GM12874 (cell line): ENCODE measurements around the gene CCDC50.

ENCODE experiments used
- CTCF ChIP-seq: IDR thresholded peaks from 2 replicates; pipeline ENCODE4 v1.5.1; 2011; ENCODE audit warnings: low read depth, mild to moderate bottlenecking, control low read depth, low read length, moderate library complexity; ENCODE audit not compliant: insufficient read depth

CCDC50 gene

DNA sequence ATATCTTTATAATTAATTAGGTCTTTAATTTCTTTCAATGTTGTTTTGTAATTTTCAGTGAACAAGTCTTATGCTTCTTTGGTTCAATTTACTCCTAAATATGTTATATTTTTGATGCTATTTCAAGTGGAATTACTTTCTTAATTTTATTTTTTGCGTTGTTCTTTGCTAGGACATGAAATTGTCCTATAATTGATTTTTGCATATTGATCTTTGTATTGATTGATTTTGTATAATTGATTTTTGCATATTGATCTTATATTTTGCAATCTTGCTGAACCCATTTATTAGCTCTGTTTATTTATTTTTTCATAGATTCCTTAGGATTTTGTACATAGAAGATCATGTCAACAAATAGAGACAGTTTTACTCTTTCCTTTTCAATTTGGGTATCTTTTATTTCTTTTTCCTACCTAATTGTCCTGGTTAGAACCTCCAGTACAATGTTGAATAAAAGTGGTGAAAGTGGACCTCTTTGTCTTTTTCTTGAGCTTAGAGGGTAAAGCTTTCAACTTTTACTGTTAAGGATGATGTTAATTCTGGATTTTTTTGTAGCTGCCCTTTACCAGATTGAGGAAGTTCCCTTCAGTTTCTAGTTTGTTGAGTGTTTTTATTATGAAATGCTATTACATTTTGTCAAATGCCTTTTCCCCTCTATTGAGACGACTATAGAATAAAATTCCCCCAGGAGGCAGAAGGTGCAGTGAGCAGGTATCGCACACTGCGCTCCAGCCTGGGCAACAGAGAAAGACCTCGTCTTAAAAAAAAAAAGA, 36.8 kb upstream of the CCDC50 start:
- TF ChIP-seq CTCF = no peak

DNA sequence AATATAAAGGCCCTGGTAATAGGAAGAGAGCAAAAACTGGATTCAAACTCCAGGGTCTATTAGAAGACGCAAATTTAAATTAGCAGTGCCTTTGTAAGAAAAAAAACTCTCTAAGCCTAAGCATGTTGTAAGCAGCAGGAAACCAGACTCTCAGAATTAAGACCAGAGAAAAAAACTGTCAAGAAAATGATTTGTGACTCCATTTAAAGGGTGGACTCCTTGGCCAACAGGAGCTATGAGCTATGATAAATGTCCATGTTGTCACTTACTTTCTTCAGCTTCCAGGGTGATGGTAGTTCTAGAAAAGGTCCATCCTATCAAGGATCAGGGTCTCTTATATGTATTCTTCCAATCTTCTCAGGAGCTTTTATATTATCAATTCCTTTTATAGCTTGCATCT, 34.9 kb upstream of the CCDC50 start:
- no peak for TF ChIP-seq CTCF

DNA sequence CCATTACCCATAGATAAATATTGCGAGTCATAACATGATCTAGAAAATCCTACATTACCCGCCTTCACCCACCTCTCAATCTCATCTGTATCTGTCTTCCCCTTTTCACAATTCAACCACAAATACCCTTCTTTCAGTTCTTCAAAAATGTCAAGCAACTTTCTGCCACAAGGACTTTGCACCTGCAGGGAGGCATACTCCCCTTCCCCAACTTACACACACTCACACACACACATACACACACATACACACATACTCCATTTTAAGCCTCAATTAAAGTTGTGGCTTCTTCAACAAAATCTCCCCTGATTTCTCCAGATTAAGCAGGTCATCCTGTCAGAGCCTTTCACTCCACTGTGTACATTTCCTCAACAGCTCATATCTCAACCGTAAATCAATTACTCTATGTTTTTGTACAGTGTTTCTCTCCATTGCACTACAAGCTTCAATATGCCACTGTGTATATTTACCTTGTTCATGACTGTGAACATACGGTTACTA, 33.1 kb upstream of the CCDC50 start:
- no peak for TF ChIP-seq CTCF

GRCh38 chr3:191298846-191299245, 30.3 kb upstream of the CCDC50 start:
- TF ChIP-seq CTCF = no peak

- TF ChIP-seq CTCF = no peak
These were observed 28.8 kb upstream of the CCDC50 start for GRCh38 chr3:191300422-191300821.

- no peak for TF ChIP-seq CTCF
These were observed 28.2 kb upstream of the CCDC50 start for GRCh38 chr3:191301017-191301416.

- no peak for TF ChIP-seq CTCF
These were observed 27.3 kb upstream of the CCDC50 start for GRCh38 chr3:191301782-191302411.
